HuH-7 (cell line): ENCODE results near the gene AEBP2.
"Not testable (repeated sequence)": the region's sequence is repeated elsewhere in the genome, so short reads cannot be mapped to it uniquely, and the experiment has no call there.

Source experiments
- DNase-seq: peaks from one replicate; pipeline ENCODE4 v3.0.0; 2011; ENCODE audit warnings: low spot score

The AEBP2 gene

DNA sequence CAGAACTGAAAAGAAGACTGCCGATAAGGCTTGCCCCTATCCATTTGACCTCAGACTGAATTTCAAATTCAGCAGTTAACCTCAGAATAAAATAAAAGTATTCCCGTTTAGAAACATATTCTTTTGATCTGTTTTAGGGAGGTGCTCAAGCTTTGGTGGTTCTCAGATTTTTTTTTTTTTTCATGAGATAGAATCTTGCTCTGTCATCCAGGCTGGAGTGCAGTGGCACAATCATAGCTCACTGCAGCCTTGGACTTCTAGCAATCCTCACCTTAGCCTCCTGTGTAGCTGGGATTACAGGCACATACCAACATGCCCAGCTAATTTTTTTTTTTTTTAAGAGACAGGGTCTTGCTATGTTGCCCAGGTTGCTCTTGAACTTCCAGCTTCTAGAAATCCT is 15.5 kb downstream of the AEBP2 start:
- DNase-seq: no peak

DNA sequence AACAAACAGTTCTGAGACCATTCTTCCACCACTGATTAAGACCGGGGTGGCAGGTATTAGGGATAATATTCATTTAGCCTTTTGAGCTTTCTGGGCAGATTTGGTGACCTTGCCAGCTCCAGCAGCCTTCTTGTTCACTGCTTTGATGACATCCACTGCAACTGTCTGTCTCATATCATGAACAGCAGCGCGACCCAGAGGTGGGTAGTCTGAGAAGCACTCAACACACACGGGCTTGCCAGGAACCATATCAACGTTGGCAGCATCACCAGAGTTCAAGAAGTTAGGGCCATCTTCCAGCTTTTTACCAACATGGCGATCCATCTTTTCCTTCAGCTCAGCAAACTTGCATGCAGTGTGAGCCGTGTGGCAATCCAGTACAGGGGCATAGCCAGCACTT is 16.9 kb downstream of the AEBP2 start:
- DNase-seq: no peak

DNA sequence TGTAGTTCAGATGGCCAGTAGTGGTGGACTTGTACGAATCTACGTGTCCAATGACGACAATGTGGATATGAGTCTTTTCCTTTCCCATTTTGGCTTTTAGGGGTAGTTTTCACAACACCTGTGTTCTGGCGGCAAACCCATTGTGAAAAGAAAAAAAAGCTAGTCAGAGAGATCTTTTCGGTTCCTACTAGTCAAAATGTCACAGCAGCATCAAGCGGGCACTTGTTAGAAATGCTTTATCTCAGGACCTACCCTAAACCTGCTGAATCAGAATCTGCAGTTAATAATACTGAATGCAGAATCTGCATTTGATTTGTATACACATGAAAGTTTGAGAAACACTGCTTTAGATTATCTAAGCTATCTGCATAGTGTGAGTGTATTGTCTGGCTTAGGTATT is 18.3 kb downstream of the AEBP2 start:
- DNase-seq: no peak

DNA sequence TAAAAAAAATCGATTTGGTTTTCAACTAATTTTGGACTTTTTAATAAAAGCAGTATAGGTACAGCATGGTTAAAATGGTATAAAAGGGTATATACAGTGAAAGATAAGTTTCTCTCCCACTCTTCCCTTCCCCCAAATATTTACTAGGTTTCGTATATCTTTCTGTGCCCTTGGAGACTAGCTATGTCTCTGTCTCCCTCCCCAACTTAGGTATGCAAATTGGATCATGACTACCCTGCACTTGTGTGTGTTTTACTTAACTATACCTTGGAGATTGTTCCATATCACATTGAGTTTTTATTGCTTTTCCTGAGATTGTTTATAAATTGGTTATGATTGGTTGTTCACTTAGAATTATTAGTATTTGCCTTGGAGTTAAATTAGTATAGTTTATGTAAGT is 19.4 kb downstream of the AEBP2 start:
- DNase-seq: no peak

DNA sequence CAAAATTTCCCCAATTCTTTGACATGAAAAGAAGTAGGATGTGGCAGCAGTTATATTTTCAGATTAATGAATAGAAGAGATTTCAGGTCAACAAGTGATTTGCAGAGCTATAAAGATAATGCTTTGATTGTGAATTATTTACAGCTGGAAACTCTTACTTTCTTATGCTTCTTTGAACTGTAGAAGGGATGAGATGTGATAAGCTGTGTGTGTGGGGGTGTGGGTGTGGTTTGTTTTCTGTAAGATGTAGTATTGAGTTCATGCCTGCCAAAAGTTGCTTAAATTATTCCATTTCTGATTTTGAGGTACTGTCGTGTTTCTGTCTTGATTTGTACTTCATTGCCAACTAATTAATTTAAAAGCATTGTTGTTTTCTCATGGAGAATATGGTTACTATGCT is 22.7 kb downstream of the AEBP2 start:
- no peak for DNase-seq

DNA sequence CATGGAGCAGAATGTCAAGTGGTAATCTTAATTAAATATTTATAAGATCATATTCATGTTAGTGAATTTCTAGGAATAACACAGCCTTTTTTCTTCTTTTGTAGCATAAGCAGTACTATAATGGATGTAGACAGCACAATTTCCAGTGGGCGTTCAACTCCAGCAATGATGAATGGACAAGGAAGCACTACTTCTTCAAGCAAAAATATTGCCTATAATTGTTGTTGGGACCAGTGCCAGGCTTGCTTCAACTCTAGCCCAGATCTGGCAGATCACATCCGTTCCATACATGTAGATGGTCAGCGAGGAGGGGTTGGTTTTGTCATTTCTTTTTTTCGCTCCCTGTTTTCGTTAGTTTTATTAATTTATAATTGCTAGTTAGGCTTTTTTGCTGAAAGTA is 23.1 kb downstream of the AEBP2 start:
- no peak for DNase-seq

DNA sequence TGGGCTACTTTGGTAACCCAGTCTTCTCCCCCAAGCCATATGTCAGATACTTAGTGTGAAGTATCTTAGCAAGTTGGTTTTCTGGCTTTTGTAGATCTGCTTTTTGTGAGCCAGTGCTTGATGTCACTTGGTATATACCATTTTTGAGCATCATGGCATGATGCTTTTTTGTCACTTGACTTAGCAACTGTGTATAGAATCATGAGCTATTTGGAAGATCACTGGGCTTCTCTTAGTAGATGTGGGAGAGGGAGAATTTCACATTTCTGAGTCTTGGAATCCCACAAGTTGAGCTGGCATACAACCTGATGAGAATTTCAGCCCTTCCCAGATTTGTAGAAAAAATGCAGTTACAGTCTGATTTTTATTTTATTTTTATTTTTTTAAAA is 24.9 kb downstream of the AEBP2 start:
- DNase-seq: no peak

DNA sequence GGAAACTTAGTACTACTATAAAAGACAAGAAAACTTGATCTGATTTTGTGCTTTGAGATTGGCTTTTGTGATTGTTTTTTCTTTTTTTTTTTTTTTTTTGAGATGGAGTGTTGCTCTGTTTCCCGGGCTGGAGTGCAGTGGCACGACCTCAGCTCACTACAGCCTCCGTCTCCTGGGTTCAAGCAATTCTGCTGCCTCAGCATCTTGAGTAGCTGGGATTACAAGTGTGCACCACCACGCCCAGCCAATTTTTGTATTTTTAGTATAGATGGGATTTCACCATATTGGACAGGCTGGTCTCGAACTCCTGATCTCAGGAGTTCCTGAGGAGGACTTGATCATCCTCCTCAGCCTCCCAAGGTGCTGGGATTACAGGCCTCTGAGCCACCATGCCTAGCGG is 26.4 kb downstream of the AEBP2 start:
- no peak for DNase-seq

DNA sequence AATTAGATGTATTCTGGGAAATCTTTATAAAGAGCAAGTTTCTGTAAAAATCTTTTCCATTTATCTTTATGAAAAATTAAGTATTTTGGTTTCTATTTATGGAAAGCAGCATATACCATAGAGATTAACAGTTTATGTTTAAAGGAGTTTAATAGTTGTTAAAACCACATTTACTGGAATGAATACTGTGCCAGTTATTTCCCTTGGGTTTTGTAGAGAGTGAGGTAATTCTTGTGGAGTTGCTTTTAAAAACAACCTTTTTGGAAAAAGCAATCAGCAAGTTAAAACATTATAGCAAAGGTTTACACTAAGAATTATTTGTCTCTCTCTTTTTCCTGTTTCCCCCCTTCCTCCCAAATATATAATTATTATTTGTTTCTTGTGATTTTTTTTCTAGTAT is 34.9 kb downstream of the AEBP2 start:
- no peak for DNase-seq

DNA sequence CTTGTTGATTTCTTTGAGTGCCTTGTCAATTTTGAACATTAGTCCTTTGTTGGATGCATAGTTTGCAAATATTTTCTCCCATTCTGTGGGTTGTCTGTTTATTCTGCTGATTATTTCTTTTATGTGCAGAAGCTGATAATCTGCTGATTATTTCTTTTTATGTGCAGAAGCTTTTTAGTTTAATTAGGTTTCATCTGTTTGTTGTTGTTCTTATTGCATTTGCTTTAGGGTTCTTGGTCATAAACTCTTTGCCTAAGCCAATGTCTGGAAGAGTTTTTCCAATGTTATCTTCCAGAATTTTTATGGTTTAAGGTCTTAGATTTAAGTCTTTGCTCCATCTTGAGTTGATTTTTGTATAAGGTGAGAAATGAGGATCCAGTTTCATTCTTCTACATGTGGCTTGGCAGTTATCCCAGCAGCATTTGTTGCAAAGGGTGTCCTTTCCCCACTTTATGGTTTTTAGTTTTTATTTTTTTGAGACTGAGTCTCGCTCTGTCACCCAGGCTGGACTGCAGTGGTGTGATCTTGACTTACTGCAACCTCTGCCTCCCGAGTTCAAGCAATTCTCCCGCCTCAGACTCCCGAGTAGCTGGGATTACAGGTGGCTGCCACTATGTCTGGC is 36.7 kb downstream of the AEBP2 start:
- DNase-seq: not testable (repeated sequence)

DNA sequence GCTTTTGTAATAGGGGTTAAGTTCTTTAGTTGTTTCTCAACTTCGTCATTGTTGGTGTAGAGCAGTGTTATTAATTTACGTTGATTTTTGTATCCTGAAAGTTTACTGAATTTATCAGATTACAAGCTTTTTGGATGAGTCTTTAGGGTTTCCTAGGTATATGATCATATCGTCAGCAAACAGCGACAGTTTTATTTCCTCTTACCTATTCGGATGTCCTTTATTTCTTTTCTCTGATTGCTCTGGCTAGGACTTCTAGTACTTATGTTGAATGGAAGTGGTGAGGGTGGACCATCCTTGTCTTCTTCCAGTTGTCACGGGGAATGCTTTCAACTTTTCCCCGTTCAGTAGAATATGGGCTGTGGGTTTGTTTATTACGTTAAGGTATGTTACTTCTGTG is 37.8 kb downstream of the AEBP2 start:
- DNase-seq: no peak

DNA sequence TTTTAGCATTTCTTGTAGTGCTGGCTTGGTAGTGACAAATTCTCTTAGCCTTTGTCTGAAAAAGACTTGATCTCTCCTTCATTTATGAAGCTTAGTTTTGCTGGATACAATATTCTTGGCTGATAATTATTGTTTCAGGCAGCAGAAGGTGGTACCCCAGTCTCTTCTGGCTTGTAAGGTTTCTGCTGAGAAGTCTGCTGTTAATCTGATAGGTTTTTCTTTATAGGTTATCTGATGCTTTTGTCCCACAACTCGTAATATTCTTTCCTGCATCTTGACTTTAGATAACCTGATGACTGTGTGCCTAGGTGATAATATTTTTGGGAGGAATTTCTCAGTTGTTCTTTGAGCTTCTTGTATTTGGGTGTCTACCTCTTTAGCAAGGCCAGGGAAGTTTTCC is 41.2 kb downstream of the AEBP2 start:
- DNase-seq: no peak

DNA sequence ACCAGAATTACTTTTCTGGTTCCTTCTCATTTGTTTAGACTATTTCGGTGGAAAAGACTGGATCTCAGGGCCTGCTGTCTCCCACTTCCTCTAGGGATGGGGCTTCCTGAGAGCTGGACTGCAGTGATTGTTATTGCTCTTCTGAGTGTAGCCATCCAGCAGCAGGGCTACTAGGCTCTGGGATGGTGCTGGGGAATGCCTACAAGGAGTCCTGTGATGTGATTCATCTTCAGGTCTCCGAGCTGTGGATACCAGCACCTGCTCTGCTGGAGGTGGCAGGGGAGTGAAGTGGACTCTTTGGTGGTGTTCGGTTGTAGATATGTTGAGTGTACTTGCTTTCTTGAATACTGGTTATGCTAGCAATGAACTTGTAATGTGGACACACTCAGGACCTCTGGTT is 42.7 kb downstream of the AEBP2 start:
- no peak for DNase-seq

DNA sequence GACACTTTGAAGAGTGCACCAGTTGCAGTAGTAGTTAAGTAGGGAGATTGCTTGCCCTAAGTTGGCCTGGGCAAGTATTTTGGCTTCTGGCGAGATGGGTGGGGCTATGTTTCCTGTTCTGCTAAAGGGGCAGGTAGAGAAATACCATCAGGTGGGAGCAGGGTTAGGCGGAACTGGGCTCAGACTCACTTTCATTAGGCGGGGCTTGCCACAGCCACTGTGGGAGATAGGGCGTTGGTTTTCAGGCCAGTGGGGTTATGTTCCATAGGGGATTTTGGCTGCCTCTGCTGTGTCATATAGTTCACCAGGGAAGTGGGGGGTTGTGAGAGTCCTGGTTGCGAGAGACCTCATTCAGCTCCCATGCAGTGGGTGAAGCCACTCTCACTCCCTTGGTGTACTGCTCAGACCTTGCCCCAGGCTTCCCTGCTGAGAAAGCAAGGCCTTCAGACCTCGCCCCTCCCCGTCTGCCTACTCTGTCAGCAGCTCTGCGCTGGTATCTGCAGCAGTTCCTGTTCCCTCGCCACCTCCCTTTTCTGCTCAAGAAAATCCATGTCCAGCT is 43.3 kb downstream of the AEBP2 start:
- no peak for DNase-seq

DNA sequence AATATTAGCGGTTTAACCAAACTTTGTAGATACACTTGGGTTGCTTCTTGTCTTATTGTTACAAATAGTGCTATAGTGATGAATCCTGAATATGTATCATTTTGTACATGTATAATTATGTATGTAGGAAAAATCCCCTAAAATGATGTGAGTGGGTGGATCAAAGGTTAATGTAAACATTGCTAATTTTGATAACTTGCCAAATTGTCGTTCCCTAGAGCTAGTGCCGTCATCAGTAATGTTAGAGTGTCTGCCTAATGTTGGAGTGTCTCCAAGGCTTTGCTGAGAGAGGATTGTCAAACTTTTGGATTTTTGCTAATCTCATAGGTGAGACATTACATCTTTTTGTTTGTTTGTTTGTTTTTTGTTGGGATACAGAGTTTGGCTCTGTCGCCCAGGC is 44.4 kb downstream of the AEBP2 start:
- no peak for DNase-seq

DNA sequence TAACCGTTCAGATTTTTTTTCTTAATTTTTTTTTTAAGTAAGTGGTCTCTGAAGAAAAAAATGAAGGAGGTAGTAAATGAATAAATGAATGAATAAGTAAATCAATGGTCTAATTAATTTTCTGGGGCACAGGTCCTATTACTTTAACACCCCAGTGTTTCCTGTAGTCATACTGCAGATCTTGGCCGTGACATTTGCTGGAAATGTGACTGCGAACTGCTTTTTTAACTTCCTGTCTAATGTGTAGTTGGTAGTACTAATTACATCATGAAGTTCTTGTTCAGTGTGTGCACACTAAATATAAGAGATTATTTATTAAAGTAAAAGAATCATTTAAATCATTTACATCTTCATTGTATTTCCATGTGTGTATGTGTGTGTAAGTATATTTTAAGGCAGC is 45.4 kb downstream of the AEBP2 start:
- DNase-seq: no peak

DNA sequence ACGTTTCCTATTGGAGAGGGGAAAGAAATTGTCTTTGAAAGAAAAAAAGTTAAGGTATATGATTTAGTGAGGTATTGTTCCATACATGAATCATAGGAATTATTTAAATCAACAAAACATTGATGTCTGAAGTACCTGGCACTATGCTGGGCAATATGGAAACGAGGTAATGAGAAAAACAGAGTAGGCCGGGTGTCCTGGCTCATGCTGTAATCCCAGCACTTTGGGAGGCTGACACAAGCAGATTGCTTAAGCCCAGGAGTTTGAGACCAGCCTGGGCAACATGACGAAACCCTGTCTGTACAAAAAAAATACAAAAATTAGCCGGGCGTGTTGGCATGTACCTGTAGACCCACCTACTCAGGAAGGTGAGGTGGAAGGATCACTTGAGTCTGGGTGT is 45.9 kb downstream of the AEBP2 start:
- DNase-seq: no peak

DNA sequence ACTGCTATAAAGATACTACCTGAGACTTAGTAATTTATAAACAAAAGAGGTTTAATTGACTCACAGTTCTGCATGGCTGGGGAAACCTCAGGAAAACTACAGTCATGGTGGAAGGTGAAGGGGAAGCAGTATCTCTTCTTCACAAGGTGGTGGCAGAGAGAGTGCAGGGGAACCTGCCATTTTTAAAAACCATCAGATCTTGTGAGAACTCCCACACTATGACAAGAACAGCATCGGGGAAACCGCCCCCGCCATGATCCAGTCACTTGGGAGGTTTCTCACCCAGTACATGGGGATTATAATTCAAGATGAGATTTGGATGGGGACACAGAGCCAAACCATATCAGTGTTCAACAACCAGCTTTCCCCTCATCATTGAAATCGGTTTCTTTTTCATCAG is 49.9 kb downstream of the AEBP2 start:
- DNase-seq: no peak

DNA sequence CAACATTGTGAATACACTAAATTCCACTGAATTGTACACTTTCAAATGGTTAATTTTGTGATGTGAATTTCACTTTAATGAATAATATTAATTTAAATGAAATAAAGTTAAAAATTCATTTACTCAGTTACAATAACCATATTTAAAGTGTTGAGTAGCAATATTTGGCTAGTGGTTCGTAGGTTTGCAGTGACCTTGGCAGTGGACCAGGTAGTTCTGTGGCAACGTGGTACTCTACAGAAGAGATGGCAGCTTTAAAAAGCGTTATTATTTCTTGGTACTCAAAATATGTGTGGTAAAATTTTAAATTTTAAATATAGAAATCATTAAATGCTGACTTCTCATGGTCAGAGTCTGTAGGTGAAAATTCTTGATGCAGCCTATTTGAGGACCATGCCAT is 51.6 kb downstream of the AEBP2 start:
- no peak for DNase-seq

DNA sequence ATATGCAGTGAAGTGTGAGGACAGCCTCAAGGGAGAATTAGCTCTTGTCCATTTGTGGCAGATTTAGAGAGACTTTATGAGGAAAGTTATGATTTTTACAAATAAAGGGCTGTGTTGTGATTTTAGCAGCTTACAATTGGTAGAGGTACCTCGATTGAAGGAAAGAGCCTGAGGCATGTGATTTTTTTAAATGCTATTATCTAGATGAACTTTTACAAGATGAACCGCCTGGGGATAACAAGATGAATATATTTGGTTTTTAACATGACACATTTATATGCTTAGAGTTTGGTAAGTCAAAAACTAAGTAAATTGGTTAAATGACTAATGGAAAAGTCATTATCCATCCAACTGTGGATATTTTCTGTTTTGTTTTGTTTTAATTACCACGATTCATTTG is 52.6 kb downstream of the AEBP2 start:
- DNase-seq: no peak

DNA sequence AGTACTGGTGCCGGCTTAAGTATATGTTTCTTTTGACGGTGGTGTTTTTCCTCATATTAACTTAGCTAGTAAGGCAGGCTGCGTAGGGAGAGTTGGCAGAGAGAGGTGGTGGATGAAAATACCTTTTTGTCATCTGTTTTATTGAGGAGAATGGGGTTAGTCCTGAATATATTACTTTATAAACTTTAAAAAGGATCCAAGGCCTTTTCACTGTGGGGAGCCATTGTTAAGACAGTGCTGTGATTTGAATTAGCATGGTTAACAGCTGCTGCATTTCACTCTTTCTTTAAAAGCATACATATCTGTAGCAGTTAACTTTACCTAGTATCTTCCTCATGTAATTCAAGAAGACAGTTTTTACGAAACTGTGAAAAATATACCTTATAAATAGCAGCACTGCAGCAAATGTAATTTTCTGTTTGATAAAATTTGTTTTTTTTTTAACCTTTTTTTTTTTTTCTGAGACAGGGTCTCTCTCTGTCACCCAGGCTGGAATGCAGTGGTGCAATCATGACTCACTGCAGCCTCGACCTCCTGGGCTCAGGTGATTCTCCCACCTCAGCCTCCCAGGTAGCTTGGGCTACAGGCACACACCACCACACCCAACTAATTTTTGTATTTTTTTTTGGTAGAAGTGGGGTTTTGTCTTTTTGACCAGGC is 57.1 kb downstream of the AEBP2 start:
- no peak for DNase-seq

DNA sequence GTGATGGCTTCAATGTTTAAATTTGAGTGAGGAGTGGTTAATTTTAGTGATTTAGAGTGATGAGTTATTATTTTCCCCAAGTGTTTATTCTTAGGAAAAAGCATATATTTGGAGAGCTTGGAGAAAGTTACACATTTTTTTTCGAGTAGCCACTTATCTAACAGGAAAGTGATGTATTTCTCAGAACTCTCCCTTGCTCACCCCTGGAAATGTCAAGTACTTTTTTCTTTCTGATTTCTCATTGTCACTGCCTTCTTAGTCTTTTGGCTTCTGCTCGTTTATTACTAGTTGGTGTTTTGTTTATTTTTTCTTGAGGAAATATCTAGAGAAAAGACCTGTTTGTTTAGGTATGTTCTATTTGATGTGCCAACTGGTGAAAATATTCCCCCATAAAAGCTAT is 58.8 kb downstream of the AEBP2 start:
- DNase-seq: no peak

DNA sequence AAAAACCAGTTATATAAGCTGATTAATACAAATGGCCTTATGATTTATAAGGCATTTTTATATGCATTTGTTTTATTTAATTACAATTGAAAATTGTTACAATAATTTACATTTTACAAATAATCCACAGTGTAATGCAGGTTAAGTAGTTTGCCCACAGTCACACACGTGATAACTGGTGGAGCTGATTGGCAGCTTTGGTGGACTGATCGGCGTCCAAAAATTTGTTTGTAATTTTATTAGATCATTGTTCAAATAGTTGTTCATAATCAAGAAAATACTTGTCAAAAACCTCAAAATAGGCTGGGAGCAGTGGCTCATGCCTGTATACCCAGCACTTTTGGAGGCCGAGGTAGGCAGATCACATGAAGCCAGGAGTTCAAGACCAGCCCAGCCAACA is 59.7 kb downstream of the AEBP2 start:
- no peak for DNase-seq

DNA sequence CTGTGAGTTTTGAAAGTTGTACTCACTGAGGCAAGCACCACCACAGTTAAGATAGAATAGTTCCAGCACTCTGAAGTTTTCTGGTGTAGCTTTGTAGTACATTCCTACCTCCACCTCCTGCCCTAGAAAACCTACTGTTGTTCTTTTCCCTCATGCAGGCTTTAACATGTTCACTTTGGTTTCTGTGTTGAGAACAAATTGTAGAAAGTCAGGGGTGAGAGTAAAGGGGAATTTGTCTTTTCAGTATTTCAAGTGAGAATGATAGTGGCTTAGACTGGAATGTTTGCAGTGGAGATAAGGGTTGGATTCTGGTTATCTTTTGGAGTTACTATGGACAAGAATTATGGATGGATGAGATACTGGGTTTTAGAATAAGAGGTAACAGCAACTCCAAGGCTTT is 67.2 kb downstream of the AEBP2 start:
- no peak for DNase-seq
